Esophagus muscularis mucosa (tissue), 4 donors: ENCODE results near the gene BUB1.

Experiments used
- EP300 ChIP-seq: sonication (generic); formaldehyde crosslinking; IDR thresholded peaks from one replicate; pipeline ENCODE4 v1.6.1; 2017; ENCODE audit warnings: antibody characterized with exemption
- POLR2A ChIP-seq: fragments of 450-650 bp; IDR thresholded peaks from one replicate; pipeline ENCODE4 v1.6.1; 2017; ENCODE audit warnings: antibody characterized with exemption, moderate library complexity, mild to moderate bottlenecking, low read depth
- POLR2AphosphoS5 ChIP-seq, 2 donors: sonication (generic); formaldehyde crosslinking; IDR thresholded peaks; one replicate each; pipeline ENCODE4 v1.6.1; 2017; ENCODE audit warnings: antibody characterized with exemption in 2 of 2
- TF ChIP-seq, protein P1 (sequence below), 3 experiments: fragments of 200-600 bp in 2 of 3; fragments of 450-650 bp in 1 of 3; sonication (generic) in 2 of 3; IDR thresholded peaks; one replicate each; pipeline ENCODE4 v1.5.1; 2017 to 2019; ENCODE audit warnings: antibody characterized with exemption in 3 of 3, mild to moderate bottlenecking in 2 of 3, moderate library complexity in 1 of 3

DNA sequence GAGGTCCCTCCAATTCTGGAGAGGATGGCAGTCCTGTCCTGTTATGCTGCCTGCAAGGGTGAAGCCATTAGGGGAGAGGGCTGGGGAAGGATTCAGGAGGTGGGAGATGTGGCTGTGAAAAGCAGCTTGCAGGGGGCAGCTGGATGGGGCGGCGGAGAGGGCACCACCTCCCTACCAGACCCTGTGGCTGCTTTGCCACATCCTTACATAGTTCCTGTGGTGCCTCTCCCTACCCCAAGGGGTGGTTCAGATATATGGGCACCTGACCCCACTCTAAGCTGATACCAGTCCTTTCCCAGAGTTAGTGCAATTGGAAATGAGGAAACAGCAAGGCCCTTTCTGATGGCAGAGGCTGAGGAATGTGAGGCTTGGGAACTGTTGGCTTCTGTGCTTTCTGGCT, 48.4 kb upstream of the BUB1 start:
- TF ChIP-seq EP300 (no peak), POLR2AphosphoS5 (IDR thresholded peaks at IDR 0.05) (no peak), POLR2A (no peak)
- TF ChIP-seq, protein P1, sequence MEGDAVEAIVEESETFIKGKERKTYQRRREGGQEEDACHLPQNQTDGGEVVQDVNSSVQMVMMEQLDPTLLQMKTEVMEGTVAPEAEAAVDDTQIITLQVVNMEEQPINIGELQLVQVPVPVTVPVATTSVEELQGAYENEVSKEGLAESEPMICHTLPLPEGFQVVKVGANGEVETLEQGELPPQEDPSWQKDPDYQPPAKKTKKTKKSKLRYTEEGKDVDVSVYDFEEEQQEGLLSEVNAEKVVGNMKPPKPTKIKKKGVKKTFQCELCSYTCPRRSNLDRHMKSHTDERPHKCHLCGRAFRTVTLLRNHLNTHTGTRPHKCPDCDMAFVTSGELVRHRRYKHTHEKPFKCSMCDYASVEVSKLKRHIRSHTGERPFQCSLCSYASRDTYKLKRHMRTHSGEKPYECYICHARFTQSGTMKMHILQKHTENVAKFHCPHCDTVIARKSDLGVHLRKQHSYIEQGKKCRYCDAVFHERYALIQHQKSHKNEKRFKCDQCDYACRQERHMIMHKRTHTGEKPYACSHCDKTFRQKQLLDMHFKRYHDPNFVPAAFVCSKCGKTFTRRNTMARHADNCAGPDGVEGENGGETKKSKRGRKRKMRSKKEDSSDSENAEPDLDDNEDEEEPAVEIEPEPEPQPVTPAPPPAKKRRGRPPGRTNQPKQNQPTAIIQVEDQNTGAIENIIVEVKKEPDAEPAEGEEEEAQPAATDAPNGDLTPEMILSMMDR (IDR thresholded peaks at IDR 0.05) = no peak
